ENCODE measurements around the gene MT1B.

The MT1B gene

DNA sequence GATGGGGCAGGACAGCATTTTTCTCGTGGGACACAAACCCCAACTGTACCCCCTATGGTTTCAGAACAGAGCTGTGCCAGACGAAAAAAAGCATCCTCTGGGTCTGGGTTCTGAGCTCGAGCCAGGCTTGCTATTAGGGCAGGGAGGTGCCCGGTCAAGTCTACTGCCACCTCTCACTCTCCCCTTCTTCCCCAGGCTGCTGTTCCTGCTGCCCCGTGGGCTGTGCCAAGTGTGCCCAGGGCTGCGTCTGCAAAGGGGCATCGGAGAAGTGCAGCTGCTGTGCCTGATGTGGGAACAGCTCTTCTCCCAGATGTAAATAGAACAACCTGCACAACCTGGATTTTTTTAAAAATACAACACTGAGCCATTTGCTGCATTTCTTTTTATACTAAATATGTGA, 25.0 kb upstream of the MT1B start:
- TF ChIP-seq, protein P1, sequence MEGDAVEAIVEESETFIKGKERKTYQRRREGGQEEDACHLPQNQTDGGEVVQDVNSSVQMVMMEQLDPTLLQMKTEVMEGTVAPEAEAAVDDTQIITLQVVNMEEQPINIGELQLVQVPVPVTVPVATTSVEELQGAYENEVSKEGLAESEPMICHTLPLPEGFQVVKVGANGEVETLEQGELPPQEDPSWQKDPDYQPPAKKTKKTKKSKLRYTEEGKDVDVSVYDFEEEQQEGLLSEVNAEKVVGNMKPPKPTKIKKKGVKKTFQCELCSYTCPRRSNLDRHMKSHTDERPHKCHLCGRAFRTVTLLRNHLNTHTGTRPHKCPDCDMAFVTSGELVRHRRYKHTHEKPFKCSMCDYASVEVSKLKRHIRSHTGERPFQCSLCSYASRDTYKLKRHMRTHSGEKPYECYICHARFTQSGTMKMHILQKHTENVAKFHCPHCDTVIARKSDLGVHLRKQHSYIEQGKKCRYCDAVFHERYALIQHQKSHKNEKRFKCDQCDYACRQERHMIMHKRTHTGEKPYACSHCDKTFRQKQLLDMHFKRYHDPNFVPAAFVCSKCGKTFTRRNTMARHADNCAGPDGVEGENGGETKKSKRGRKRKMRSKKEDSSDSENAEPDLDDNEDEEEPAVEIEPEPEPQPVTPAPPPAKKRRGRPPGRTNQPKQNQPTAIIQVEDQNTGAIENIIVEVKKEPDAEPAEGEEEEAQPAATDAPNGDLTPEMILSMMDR (IDR thresholded peaks at IDR 0.05; ENCODE audit: control insufficient read depth, extremely low read depth, insufficient read depth): no peak
- H3K4me3 ChIP-seq (ENCODE audit: low read depth, low read length): no peak overlapping the region
- no peak for DNase-seq (ENCODE audit: low read depth)

DNA sequence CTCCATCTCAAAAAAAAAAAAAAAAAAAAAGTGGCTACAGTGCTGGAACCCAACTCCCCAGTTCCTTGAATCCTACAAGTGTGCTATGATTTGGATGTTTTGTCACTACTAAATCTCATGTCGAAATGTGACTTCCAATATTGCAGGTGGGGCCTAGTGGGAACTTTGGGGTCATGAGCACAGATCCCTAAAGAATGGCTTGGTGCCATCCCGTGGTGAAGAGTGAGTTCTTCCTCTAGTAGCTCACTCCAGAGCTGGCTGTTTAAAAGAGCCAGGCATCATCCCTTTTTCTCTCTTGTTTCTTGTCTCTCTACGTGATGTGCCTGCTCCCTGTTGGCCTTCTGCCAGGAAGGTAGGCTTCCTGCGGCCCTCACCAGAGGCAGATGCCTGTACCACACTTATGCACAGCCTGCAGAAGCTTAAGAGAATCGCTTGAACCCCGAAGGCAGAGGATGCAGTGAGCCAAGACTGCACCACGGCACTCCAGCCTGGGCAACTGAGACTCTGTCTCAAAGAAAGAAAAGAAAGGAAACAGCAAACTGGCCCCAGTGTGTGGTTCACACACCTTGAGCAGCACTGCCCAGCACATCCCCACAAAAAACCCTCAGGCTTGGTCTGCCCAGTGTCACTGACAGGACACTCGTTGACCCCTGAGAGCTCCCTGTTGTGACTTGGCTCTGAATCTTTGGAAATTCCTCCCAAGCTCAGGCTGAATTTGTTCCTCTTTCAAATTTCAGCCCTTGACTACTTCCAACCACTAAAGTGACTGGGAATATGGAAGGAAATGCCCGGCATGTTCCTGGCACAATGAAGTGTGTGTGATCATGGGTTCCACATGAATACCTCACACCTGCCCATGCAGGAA, 23.0 kb upstream of the MT1B start:
- no peak overlapping the region for H3K4me3 ChIP-seq (ENCODE audit: low read depth, low read length)
- DNase-seq (ENCODE audit: low read depth): no peak
- TF ChIP-seq, protein P1 (IDR thresholded peaks at IDR 0.05; ENCODE audit: control insufficient read depth, extremely low read depth, insufficient read depth): no peak

DNA sequence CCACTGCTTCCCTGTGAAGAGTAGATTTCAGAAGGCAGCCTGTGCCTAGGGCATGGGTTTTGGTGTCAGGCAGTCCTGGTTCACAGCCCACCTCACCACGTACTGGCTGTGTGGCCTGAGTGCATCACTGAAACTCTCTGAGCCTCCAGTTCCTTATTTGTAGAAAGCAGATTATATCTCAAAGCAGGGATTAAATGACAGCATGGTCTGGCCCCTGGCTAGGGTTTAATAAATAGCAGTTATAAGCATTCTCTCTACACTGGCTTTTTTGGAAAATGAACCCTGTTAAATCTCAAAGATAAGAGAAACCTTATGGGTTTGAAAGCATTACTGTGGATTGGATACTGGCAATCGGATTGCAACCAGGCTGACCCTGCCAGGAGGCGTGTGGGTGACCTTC, 22.2 kb upstream of the MT1B start:
- no peak overlapping the region for H3K4me3 ChIP-seq (ENCODE audit: low read depth, low read length)
- TF ChIP-seq, protein P1 (IDR thresholded peaks at IDR 0.05; ENCODE audit: control insufficient read depth, extremely low read depth, insufficient read depth): no peak
- DNase-seq (ENCODE audit: low read depth): no peak

DNA sequence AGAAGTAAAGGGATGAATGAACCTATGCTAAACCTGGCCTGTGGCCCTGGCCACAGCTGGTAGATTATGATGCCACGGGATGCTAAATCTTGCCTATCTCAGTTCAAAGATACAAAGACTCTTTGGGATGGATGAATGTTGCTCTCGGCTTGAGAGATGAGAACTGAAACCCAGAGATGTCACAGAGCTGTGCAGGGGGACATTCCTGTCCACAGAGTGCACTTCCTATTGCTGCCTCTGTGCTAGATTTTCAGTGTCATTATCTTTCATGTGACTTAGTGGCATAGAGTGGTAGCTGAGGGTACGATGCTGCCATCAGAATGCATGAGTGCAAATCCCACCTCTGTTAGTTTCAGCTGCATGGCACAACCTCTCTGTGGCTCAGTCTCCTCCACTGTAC, 21.6 kb upstream of the MT1B start:
- TF ChIP-seq, protein P1 (IDR thresholded peaks at IDR 0.05; ENCODE audit: control insufficient read depth, extremely low read depth, insufficient read depth): no peak
- no peak for DNase-seq (ENCODE audit: low read depth)

DNA sequence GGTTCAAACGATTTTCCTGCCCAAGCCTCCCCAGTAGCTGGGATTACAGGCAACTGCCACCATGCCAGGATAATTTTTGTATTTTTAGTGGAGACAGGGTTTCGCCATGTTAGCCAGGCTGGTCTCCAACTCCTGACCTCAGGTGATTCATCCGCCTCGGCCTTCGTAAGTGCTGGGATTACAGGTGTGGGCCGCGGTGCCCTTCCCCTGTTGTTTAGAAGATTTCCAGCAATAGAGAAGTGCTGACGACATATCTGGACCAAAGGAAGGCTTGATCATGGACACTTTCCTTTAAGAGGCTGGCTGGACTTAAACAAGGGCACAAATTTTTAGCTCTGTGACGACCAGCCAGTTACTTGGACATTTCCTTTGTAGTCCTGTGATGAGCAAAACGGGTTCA, 20.5 kb upstream of the MT1B start:
- no peak overlapping the region for H3K4me3 ChIP-seq (ENCODE audit: low read depth, low read length)
- DNase-seq (ENCODE audit: low read depth): no peak
- TF ChIP-seq, protein P1 (IDR thresholded peaks at IDR 0.05; ENCODE audit: control insufficient read depth, extremely low read depth, insufficient read depth): no peak

More for the DNA sequence above, 21.6 kb upstream of the MT1B start:
- no peak overlapping the region for H3K4me3 ChIP-seq (ENCODE audit: low read depth, low read length)

DNA sequence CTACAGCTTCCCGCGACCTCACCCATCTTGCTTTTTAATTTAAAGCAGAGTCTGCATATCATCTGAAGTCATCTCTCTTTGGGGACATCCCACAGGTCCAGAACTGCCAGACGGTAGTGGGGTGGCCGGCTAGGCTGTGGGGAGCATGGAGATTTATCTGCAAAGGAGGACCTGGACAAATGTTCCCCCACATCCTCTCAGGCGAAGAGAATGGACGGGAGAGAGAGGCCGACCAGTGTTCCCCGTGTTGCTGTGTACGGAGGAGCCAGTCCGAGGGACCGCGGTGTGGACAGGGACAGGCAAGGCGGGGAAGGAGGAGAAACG, 19.9 kb upstream of the MT1B start:
- TF ChIP-seq, protein P1 (IDR thresholded peaks at IDR 0.05; ENCODE audit: control insufficient read depth, extremely low read depth, insufficient read depth): no peak
- no peak overlapping the region for H3K4me3 ChIP-seq (ENCODE audit: low read depth, low read length)
- no peak for DNase-seq (ENCODE audit: low read depth)

All from LNCaP clone FGC (cell line).